Peyer's patch (tissue), 4 donors: ENCODE data around the gene JAZF1.

Source experiments
- CTCF ChIP-seq, 6 experiments: fragments of 450-650 bp in 4 of 6; fragments of 200-600 bp in 2 of 6; sonication (generic) in 1 of 6; IDR thresholded peaks; one replicate each; pipeline ENCODE4 v1.5.1; 2017 to 2019; ENCODE audit warnings: antibody characterized with exemption in 6 of 6, mild to moderate bottlenecking in 3 of 6, moderate library complexity in 1 of 6
- POLR2A ChIP-seq, 2 donors: fragments of 450-650 bp; IDR thresholded peaks; one replicate each; pipeline ENCODE4 v1.5.1; 2017; ENCODE audit warnings: antibody characterized with exemption in 2 of 2, mild to moderate bottlenecking in 2 of 2, moderate library complexity in 2 of 2

DNA sequence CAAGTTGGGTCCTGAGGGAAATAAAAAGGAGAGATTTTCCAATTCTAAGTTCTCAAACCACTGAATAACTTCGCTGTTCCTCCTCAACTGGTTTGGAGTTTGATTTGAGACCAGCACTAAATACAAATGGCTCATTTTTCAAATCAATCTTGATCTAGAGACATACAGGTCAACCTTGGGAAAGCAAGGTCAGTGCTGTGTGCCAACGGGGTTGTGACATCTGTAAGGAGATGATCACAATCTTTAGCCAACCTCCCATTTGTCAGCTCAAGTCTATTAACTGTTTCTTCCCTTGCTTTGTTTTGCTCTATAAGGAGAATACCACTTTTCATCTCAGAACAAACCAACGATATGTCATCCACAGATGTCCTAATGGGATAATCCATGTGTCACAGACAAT lies 309.5 kb downstream of the JAZF1 start:
- TF ChIP-seq POLR2A (IDR thresholded peaks at IDR 0.05) (no peak), CTCF (IDR thresholded peaks at IDR 0.05) (no peak)
